GM21526 (cell line): ENCODE results near the gene RBM44.

Source experiments
- ATAC-seq: cut with Tn5 transposase; IDR thresholded peaks from one replicate; pipeline ENCODE4 v1.9.1; 2021; ENCODE audit warnings: moderate library complexity; ENCODE audit not compliant: unreplicated experiment, low FRiP score

The RBM44 gene

GRCh38 chr2:237882510-237883481 is 84.2 kb downstream of the RBM44 start:
- no peak for ATAC-seq

- no peak for ATAC-seq
Observed at GRCh38 chr2:237883951-237884446, 85.4 kb downstream of the RBM44 start.

- no peak for ATAC-seq
Observed at GRCh38 chr2:237884681-237885080, 86.1 kb downstream of the RBM44 start.

- ATAC-seq: no peak
Observed at GRCh38 chr2:237885111-237885930, 86.7 kb downstream of the RBM44 start.

GRCh38 chr2:237885931-237886684 is 87.5 kb downstream of the RBM44 start:
- no peak for ATAC-seq

- ATAC-seq: no peak
Observed at GRCh38 chr2:237886685-237887481, 88.3 kb downstream of the RBM44 start.

GRCh38 chr2:237888389-237888788 is 89.8 kb downstream of the RBM44 start:
- no peak for ATAC-seq

GRCh38 chr2:237889016-237889415 is 90.4 kb downstream of the RBM44 start:
- no peak for ATAC-seq

GRCh38 chr2:237889811-237890210 is 91.2 kb downstream of the RBM44 start:
- no peak for ATAC-seq
